NCI-H446 (cell line): ENCODE measurements around the gene ALKBH5.
"Not testable (repeated sequence)": the region's sequence is repeated elsewhere in the genome, so short reads cannot be mapped to it uniquely, and the experiment has no call there.

Experiments
- DNase-seq, 2 experiments: peaks; one replicate each; lab custom pipeline; 2025; lab: John Stamatoyannopoulos, UW

Gene ALKBH5

GRCh38 chr17:18185832-18186626 lies 2.4 kb downstream of the ALKBH5 start:
- DNase-seq, result no peak

DNA sequence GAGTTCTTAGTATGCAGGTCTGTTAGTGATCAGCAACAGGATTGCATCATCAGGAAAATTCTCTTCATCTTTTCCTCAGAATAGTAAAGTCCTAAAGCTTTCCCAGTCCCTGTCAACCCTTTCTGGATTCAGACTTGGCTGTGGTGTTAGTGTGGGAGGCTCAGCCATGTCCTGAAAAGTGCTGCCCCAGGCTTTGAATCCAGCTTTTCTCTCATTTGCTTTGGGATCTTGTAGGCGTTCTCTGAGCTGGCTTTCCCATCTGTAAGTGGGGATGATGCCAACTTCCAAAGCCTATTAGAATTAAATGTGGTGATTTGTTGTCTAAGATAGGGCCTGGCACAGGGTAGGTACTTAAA lies 3.0 kb downstream of the ALKBH5 start:
- no peak for DNase-seq

DNA sequence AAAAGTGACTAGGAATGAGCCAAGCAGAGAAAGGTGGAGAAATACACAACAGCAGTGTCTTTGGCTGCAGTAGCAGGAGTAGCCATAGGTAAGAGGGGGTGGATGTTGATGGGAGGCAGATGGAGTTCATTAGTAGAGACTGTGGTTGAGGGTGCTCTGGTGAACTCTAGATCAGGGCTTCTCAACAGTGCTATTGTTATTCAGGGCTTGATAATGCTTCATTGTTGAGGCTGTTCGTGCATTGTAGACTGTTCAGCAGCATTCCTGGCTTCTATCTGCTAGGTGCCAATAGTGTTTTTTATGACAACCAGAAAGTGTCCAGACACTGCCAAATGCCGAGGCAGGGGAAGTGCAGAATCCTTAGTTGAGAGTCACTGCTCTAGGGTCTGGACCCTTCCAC lies 3.6 kb downstream of the ALKBH5 start:
- no peak for DNase-seq

DNA sequence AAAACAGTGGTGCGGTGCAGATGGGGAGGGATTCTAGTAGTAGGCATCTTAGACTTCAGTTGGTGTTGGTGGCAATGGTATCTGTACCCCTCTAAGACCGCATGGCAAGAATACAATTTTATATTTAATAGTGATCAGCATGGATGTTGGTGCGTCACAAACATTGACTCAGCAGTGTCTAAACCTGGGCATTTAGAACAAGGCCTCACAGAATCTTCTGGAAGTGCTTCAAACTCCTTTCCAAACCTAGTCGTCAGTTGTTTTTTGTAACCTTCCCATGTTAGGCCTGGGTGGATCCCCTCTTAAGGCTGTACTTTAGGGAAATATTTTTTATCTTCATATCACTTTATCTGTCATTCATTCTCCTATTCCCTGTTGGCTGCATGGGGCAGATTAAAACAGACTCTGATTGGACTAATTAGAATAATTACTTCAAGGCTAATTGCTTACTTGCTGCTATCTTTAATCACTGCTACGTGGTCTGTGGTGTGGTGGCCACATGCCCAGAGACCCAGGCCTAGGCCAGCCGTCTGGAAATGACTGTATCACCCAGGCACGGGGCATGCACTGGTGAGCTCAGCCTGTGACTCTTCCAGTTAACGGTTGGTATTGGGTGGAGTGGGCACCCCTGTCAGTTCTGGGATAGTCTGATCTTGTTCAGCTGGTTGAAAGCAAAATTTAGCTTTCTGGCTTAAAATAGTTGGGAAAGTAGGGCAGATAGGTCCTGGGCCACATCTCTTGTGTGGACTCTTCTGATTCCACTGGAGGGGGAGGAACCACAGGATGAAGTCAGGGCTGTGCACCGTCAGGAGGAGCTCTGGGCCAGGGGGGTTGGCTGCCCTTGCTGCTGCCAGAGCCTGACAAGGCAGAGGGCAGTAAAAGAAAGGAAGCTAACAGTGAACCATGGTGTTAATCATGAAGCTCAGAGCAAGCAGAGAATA lies 4.5 kb downstream of the ALKBH5 start:
- no peak for DNase-seq

DNA sequence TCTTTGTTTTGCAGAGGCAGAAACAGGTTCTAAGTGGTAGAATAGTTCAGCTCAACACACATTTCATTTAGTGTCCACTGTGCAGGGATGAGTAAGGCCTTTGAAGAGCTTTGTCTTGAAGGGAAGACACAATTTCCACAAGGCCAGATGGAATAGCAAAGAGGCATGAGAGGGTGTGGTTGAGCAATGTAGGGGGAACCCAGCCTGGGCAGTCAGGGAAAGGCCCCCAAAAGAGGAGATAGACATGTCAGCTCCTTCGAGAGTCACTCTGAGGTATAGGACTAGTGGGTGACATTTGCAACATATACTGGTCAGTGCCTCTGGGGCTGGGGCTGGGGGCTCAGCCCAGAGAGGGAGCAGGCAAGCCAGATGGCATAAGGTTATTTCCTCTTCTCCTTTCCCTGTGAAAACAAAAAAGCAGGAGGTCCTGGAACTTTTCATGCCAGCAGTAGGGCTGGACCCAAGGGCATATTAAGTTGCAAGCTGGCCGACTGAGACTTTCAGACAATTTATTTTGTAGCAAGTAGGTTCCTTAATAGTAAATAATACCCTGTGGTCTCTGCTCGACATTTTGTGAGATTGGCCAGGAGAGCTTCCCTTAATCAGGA lies 7.1 kb downstream of the ALKBH5 start:
- DNase-seq, result no peak

DNA sequence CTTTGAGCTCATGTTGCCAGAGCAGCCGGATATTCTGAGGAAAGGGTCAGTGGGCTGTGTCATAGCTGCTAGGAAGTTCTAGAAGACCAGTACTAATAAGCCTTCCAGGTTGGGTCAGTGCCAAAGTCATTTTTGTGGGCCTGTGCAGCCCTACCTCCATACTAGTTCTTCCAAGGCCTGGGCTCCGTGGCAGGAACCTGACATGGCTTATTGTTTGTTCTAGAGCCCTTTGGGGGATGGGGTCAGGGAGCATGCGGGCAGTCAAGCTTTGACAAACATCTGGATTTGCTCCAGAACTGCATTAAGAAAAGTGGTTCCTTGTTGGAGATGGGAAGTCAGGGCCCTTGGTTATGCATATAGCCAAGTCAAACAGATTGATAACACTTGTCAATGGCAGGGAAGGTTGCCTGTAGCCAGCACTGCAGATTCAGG lies 7.6 kb downstream of the ALKBH5 start:
- no peak for DNase-seq

DNA sequence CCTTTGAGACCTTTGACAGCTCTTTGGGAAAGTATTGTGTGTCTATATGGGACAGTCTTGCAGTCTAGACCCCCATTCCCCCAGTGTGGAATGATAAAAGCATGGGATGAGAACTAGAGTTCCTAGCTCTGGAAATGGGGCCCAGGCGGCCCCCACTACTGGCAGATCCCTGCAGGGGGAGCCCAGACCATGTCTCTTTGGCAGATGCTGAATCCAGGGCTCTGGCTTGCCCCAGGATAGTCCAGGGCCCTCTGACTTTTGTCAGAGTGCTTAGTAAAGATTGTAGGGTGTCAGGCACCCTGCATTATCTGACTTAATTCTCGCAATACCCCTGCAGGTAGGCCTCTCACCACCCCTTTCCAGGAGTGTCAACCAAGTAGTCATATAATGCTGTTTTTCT lies 8.3 kb downstream of the ALKBH5 start:
- no peak for DNase-seq

DNA sequence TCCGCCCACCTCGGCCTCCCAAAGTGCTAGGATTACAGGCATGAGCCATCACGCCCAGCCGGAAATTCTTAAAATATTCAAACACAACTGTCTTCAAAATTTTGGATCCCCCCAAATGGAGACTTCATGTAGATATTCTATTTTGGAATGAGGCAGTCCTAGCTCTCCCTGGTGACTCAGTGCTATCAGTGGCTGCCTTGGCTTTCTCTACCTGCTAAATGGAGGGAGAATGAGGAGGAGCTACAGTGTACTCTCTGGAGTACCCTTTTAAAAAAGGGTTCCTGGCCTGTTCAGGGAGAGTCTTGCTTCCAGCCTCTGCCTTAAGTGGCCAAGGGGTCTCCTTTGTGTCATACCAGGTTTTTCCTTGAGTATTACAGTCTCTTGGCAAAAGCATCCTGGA lies 10.8 kb downstream of the ALKBH5 start:
- DNase-seq, result no peak

GRCh38 chr17:18194804-18195203 lies 11.2 kb downstream of the ALKBH5 start:
- DNase-seq, result no peak

DNA sequence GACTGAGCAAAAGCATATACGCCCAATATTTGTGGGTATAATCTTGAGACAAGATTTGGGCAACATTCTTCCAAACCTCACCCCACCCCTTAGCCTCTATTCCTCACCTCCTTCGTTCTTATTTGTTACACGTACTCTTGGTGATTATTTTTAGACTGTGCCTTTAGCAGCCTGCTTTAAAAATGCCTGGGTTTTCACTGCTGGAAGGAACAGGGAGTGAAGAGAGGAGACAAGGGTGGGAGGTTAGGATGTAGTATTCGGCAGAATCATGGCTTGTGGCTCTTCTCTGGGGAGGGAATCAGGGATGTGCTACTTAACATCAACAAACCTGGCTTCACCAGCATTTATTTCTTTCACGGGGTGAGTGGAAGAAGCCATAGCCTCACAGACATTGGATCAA lies 11.6 kb downstream of the ALKBH5 start:
- DNase-seq, result no peak

- DNase-seq, result no peak
Measured at GRCh38 chr17:18197535-18198194, 14.0 kb downstream of the ALKBH5 start.

DNA sequence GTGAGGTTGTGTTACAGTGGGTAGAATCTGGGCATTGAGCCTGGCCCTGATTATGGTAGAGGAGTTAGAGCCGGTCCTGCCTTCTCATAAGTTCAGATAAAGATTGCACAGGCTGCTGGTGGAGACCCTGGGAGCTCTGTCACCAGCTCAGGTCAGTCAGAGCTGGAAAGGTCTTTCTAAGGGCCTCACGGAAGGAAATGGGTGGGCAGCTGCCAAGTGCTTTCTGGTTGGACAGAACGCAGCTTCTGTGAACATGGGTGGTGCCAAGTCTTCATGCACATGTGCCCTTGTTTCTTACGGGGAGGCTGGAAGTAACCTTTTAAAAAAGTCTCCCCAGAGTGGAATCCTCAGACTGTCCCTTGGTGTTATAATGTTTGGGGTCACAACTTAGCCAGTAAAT lies 14.9 kb downstream of the ALKBH5 start:
- DNase-seq, result no peak

GRCh38 chr17:18201108-18201507 lies 17.5 kb downstream of the ALKBH5 start:
- DNase-seq, result no peak

DNA sequence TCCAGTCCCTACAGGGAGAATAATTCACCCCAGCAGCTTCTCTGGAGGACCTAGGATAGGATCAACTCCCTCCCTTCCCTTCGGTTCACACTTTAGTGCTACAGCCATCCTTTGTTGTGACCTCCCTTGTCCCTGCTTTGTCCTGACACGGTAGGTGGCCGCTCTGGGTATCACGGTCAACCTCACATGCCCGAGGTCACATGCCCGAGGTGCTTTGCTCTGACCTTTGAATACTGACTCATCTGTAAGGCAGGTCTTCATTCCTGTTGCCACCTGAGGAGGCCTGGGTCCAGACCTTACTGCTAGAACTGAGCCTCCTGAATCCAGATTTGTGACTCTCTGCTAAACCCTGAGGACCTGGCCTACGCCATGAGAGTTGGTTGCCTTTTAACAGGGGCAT lies 19.7 kb downstream of the ALKBH5 start:
- DNase-seq, result no peak

DNA sequence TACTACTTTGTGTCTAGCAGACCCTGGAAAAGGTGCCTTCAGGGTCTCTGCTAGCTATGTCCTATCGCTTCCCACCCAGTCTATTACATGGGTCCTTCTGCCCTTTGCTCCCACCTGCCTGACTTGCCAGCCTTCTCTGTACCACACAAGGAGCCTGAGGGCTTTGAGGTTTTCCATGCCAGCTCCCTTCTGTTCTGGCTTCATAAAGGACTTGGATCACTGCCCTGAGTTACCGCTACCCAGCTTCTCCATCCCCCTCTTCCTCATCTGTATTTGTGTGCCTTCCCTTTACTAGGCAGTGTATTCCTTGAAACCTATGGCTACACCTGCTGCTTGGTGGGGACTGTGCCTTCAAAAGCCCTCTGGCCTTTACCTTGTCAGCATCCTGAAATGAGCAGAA lies 22.2 kb downstream of the ALKBH5 start:
- no peak for DNase-seq

GRCh38 chr17:18206962-18207361 lies 23.3 kb downstream of the ALKBH5 start:
- no peak for DNase-seq

DNA sequence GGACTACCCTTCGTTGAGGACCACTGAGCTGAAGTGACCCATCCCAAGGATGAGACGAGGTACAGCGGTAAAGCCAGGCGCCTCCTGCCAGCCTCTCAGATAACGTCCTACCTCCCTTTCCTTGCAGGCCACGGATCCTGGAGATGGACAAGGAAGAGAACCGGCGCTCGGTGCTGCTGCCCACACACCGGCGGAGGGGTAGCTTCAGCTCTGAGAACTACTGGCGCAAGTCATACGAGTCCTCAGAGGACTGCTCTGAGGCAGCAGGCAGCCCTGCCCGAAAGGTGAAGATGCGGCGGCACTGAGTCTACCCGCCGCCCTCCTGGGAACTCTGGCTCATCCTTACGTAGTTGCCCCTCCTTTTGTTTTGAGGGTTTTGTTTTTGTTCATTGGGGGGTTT lies 24.5 kb downstream of the ALKBH5 start:
- DNase-seq, result no peak

GRCh38 chr17:18213666-18214270 lies 30.1 kb downstream of the ALKBH5 start:
- DNase-seq, result no peak

GRCh38 chr17:18216906-18217305 lies 33.3 kb downstream of the ALKBH5 start:
- not testable (repeated sequence) for DNase-seq

GRCh38 chr17:18217412-18218015 lies 33.9 kb downstream of the ALKBH5 start:
- peak; percentile 61 to 70 for DNase-seq

GRCh38 chr17:18218756-18219415 lies 35.3 kb downstream of the ALKBH5 start:
- DNase-seq, result no peak
